Measurements from ENCODE around the gene TST.

Gene TST
- total RNA-seq = 2.0 to 2.9 reads per million in 2 donors

- DNase-seq = no peak
These were observed at the start of gene TST, which contains the start of gene MPST for GRCh38 chr22:37019309-37020191. TST (minus strand) TSS chr22:37019447; CDS start chr22:37018732, 715 bp downstream. MPST (plus strand) TSS chr22:37019742; CDS start chr22:37019837, 95 bp downstream.

GRCh38 chr22:37068859-37069258 is 49.6 kb upstream of the TST start:
- DNase-seq = no peak

- no peak for DNase-seq
These were observed 48.2 kb upstream of the TST start for GRCh38 chr22:37067428-37067827.

- DNase-seq = no peak
These were observed 46.7 kb upstream of the TST start for GRCh38 chr22:37065961-37066360.

- DNase-seq = no peak
These were observed 45.9 kb upstream of the TST start for GRCh38 chr22:37065180-37065579.

GRCh38 chr22:37064553-37064952 is 45.3 kb upstream of the TST start:
- DNase-seq = no peak

- no peak for DNase-seq
These were observed 44.5 kb upstream of the TST start for GRCh38 chr22:37063431-37064420.

- no peak for DNase-seq
These were observed 43.6 kb upstream of the TST start for GRCh38 chr22:37062702-37063381.

GRCh38 chr22:37062376-37062675 is 43.1 kb upstream of the TST start:
- no peak for DNase-seq

GRCh38 chr22:37061611-37062375 is 42.5 kb upstream of the TST start:
- no peak for DNase-seq

- DNase-seq = no peak
These were observed 41.8 kb upstream of the TST start for GRCh38 chr22:37060801-37061610.

- no peak for DNase-seq
These were observed 40.7 kb upstream of the TST start for GRCh38 chr22:37059876-37060449.

GRCh38 chr22:37058917-37059701 is 39.9 kb upstream of the TST start:
- DNase-seq = no peak

- DNase-seq = no peak
These were observed 38.7 kb upstream of the TST start for GRCh38 chr22:37057796-37058510.

- no peak for DNase-seq
These were observed 38.0 kb upstream of the TST start for GRCh38 chr22:37057226-37057625.

GRCh38 chr22:37056246-37056645 is 37.0 kb upstream of the TST start:
- no peak for DNase-seq

GRCh38 chr22:37054600-37055365 is 35.5 kb upstream of the TST start:
- no peak for DNase-seq

- DNase-seq = no peak
These were observed 34.8 kb upstream of the TST start for GRCh38 chr22:37054056-37054395.

Data from activated gamma-delta T cell (primary cell).